Endothelial cell of umbilical vein (primary cell): Measurements from ENCODE around the gene TNFRSF19. TPM values are rescaled to one million over a fixed set of nuclear protein-coding genes. Genes with fewer than 3 reads are reported as not detected.

Source experiments
- BruUV-seq: library from RNA; stranded (reverse); fragments of 400-500 nt; replicated peaks from 2 replicates; lab custom pipeline; 2021; lab: Mats Ljungman, UMichigan
- CTCF ChIA-PET: fragments of 300-600, 350-600 bp; sonication (Branson Sonifier 250); formaldehyde crosslinking; loops from one replicate; lab custom pipeline; 2021; ENCODE audit warnings: antibody characterized with exemption, inconsistent platforms; lab: Charles Lee
- POLR2A ChIA-PET: fragments of 300-600, 350-600 bp; sonication (Branson Sonifier 250); formaldehyde crosslinking; loops from one replicate; lab custom pipeline; 2021; ENCODE audit warnings: antibody characterized with exemption, inconsistent platforms; lab: Charles Lee
- DNase-seq: peaks from one replicate; pipeline ENCODE4 v3.0.0-alpha.2; 2011; ENCODE audit warnings: low read depth, low spot score
- FAIRE-seq: peaks from 2 replicates; lab custom pipeline; 2011; peaks lifted over from hg19 to GRCh38; lab: Jason Lieb, UNC
- H2AFZ ChIP-seq: 2 replicates; pipeline ENCODE4 v1.6.0; 2012; ENCODE audit warnings: low read depth, low read length, control low read depth, inconsistent platforms
- H3K27ac ChIP-seq: 2 replicates; pipeline ENCODE4 v1.5.1; 2011; ENCODE audit warnings: low read depth, mild to moderate bottlenecking, control low read depth, low read length, moderate library complexity; ENCODE audit not compliant: insufficient read depth
- H3K27me3 ChIP-seq, 2 experiments: 2 replicates each; pipeline versions ENCODE4 v1.6.0 to v1.6.1; 2011; ENCODE audit warnings: low read length in 2 of 2, mixed read lengths in 1 of 2; ENCODE audit not compliant: control insufficient read depth in 2 of 2, insufficient read depth in 2 of 2
- H3K36me3 ChIP-seq, 2 experiments: 2 replicates in 1 of 2; 3 replicates in 1 of 2; pipeline ENCODE4 v1.5.1; 2011; ENCODE audit warnings: low read length in 2 of 2, mild to moderate bottlenecking in 1 of 2, moderate library complexity in 1 of 2; ENCODE audit not compliant: control insufficient read depth in 2 of 2, insufficient read depth in 2 of 2; ENCODE audit errors: extremely low read depth in 1 of 2
- H3K4me1 ChIP-seq: 3 replicates; pipeline ENCODE4 v1.5.1; 2011; ENCODE audit warnings: mild to moderate bottlenecking, low read length; ENCODE audit not compliant: control insufficient read depth, insufficient read depth; ENCODE audit errors: extremely low read depth
- H3K4me2 ChIP-seq: 2 replicates; pipeline ENCODE4 v1.6.1; 2011; ENCODE audit warnings: low read length, control low read depth, mixed read lengths; ENCODE audit not compliant: insufficient read depth
- H3K4me3 ChIP-seq, 3 experiments: fragments of 200-600 bp in 1 of 3; sonication (generic), shearing (Covaris generic) in 1 of 3; replicated peaks in 1 of 3; 2 replicates each; pipeline ENCODE4 v1.5.1; 2011 to 2016; ENCODE audit warnings: control low read depth in 3 of 3, low read length in 3 of 3, mild to moderate bottlenecking in 2 of 3, inconsistent platforms in 1 of 3, low read depth in 1 of 3, moderate library complexity in 1 of 3; ENCODE audit not compliant: insufficient read depth in 1 of 3
- H3K79me2 ChIP-seq: 2 replicates; pipeline ENCODE4 v1.6.0; 2012; ENCODE audit warnings: low read length, inconsistent platforms; ENCODE audit not compliant: control insufficient read depth, insufficient read depth
- H3K9ac ChIP-seq: replicated peaks from 2 replicates; pipeline ENCODE3; 2011; ENCODE audit warnings: low read length, control low read depth; ENCODE audit not compliant: insufficient read depth; ENCODE audit errors: extremely low read depth
- H3K9me1 ChIP-seq: replicated peaks from 3 replicates; pipeline ENCODE4 v1.6.0; 2011; ENCODE audit warnings: mild to moderate bottlenecking, low read length; ENCODE audit not compliant: control insufficient read depth, insufficient read depth; ENCODE audit errors: extremely low read depth
- H3K9me3 ChIP-seq: replicated peaks from 2 replicates; pipeline ENCODE4 v1.5.1; 2012; ENCODE audit warnings: low read length, inconsistent platforms; ENCODE audit not compliant: control insufficient read depth, insufficient read depth
- H4K20me1 ChIP-seq: replicated peaks from 2 replicates; pipeline ENCODE3; 2011; ENCODE audit warnings: mild to moderate bottlenecking, low read length; ENCODE audit not compliant: control insufficient read depth, insufficient read depth; ENCODE audit errors: extremely low read depth
- EZH2 ChIP-seq: IDR thresholded peaks from 2 replicates; pipeline ENCODE4 v1.6.1; 2012; ENCODE audit warnings: borderline replicate concordance, low read depth, mild to moderate bottlenecking, moderate library complexity, low read length, inconsistent platforms; ENCODE audit not compliant: severe bottlenecking
- FOS ChIP-seq: IDR thresholded peaks from 2 replicates; pipeline ENCODE4 v1.6.1; 2011; ENCODE audit warnings: mild to moderate bottlenecking, low read length, moderate library complexity, borderline replicate concordance; ENCODE audit not compliant: insufficient read depth
- GATA2 ChIP-seq: IDR thresholded peaks from 2 replicates; pipeline ENCODE4 v1.7.0; 2011; ENCODE audit warnings: low read depth, mild to moderate bottlenecking, moderate library complexity, mixed read lengths, low read length; ENCODE audit not compliant: insufficient read length, insufficient read depth
- JUN ChIP-seq: IDR thresholded peaks from 2 replicates; pipeline ENCODE4 v1.6.1; 2011; ENCODE audit warnings: borderline replicate concordance, low read depth; ENCODE audit not compliant: insufficient read length, insufficient read depth
- MYC ChIP-seq: IDR thresholded peaks from one replicate; pipeline ENCODE4 v1.6.1; 2011; ENCODE audit warnings: mild to moderate bottlenecking, low read depth, low read length
- POLR2A ChIP-seq: IDR thresholded peaks from 2 replicates; pipeline ENCODE4 v1.6.1; 2012; ENCODE audit warnings: low read depth, mild to moderate bottlenecking, control low read depth, low read length
- POLR2AphosphoS5 ChIP-seq: IDR thresholded peaks from 2 replicates; pipeline ENCODE4 v1.6.1; 2012; ENCODE audit warnings: low read depth, mild to moderate bottlenecking, control low read depth, low read length, moderate library complexity; ENCODE audit not compliant: insufficient read depth
- dilution Hi-C: fragments of 300-500 bp; cut with MboI; formaldehyde crosslinking; loops from one replicate; pipeline ENCODE4 v1.15.0; 2019; ENCODE audit warnings: low sequenced_read_pairs; ENCODE audit not compliant: extremely low pct_ligation_motif_present
- intact Hi-C: fragments of 100-400 bp; cut with micrococcal nuclease; formaldehyde crosslinking; loops from one replicate; pipeline ENCODE4 v1.10.0; 2022
- polyA plus RNA-seq, 4 experiments: library from polyadenylated mRNA; depleted of rRNA in 3 of 4; stranded (reverse) in 3 of 4; unstranded in 1 of 4; fragments of >200 nt; gene quantifications; 2 replicates each; pipeline versions ENCODE4 v1.2.1 to v1.2.3, GENCODE V29; 2011 to 2012; ENCODE audit warnings: missing spikeins in 1 of 4
- total RNA-seq: library from RNA; stranded (reverse); gene quantifications from 2 replicates; pipeline ENCODE4 v1.2.3, GENCODE V29; 2021
- TF ChIP-seq, protein P1 (sequence below): IDR thresholded peaks from 2 replicates; pipeline ENCODE4 v1.6.1; 2011; ENCODE audit not compliant: insufficient read depth, insufficient read length
- TF ChIP-seq, protein P2 (sequence below), 2 donors: IDR thresholded peaks; 1 replicate in 1 of 2; 2 replicates in 1 of 2; pipeline ENCODE4 v1.5.1; 2011; ENCODE audit warnings: low read length in 2 of 2, mild to moderate bottlenecking in 2 of 2, moderate library complexity in 2 of 2, control low read depth in 1 of 2, inconsistent platforms in 1 of 2, low read depth in 1 of 2; ENCODE audit not compliant: insufficient read depth in 1 of 2; ENCODE audit errors: extremely low read depth in 1 of 2

Gene TNFRSF19
- total and polyA plus RNA-seq, 2 donors (not counting 3 experiments of a cell fraction or from before 2014, with no cell fraction given): 0.23 to 0.29 TPM

DNA sequence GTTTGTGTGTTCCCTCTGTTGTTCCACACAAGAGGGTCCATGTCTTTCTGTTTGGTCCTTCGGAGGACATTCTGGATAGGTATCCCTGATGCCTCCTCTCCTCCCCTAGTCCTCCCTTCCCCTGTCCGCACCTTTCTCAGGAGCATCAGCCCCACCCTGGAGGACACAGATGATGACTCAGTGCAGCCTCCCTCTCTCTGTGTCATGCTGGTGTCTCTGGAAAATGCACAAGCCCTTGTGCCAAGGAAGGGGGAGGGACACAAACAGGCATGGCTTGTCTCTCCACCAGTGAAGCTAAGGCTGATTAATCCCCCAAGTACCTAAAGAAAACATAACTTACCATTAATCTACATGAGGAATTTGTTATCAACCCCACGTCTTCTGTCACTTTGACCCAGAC, 16.2 kb upstream of the TNFRSF19 start:
- Histone ChIP-seq H2AFZ (no peak overlapping the region), H3K4me2 (no peak overlapping the region), H3K9ac (no peak overlapping the region), H3K9me1 (no peaks in the 10 kb centered on the region), H3K36me3 (no peaks in the 10 kb centered on the region), H3K9me3 (no peaks in the 10 kb centered on the region), H3K79me2 (no peaks in the 10 kb centered on the region), H4K20me1 (no peaks in the 10 kb centered on the region), H3K27me3 (peaks cover 12 to 14% of the 10 kb centered on the region in 2 experiments), H3K4me3 (no peak overlapping the region), H3K27ac (no peak overlapping the region), H3K4me1 (peaks cover 4% of the 10 kb centered on the region)
- CTCF ChIA-PET: no interaction called here
- TF ChIP-seq, protein P1, sequence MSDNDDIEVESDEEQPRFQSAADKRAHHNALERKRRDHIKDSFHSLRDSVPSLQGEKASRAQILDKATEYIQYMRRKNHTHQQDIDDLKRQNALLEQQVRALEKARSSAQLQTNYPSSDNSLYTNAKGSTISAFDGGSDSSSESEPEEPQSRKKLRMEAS: no peak
- TF ChIP-seq EZH2 (no peak), GATA2 (no peak), POLR2AphosphoS5 (no peak), MYC (no peak), JUN (no peak), POLR2A (no peak), FOS (no peak)
- TF ChIP-seq, protein P2, sequence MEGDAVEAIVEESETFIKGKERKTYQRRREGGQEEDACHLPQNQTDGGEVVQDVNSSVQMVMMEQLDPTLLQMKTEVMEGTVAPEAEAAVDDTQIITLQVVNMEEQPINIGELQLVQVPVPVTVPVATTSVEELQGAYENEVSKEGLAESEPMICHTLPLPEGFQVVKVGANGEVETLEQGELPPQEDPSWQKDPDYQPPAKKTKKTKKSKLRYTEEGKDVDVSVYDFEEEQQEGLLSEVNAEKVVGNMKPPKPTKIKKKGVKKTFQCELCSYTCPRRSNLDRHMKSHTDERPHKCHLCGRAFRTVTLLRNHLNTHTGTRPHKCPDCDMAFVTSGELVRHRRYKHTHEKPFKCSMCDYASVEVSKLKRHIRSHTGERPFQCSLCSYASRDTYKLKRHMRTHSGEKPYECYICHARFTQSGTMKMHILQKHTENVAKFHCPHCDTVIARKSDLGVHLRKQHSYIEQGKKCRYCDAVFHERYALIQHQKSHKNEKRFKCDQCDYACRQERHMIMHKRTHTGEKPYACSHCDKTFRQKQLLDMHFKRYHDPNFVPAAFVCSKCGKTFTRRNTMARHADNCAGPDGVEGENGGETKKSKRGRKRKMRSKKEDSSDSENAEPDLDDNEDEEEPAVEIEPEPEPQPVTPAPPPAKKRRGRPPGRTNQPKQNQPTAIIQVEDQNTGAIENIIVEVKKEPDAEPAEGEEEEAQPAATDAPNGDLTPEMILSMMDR (IDR thresholded peaks at IDR 0.05; ENCODE audit: extremely low read depth in 1 of 2, insufficient read depth in 1 of 2, low read depth in 1 of 2, low read length in 2 of 2): no peak
- BruUV-seq: no TSS peak
- DNase-seq (no peak), FAIRE-seq (no peak)
- intact Hi-C loops (no loop called here), dilution Hi-C loops (no loop called here)
- POLR2A ChIA-PET: no interaction called here
